ENCODE results near the gene OR2T1.
"Not testable (repeated sequence)": the region's sequence is repeated elsewhere in the genome, so short reads cannot be mapped to it uniquely, and the experiment has no call there.

DNA sequence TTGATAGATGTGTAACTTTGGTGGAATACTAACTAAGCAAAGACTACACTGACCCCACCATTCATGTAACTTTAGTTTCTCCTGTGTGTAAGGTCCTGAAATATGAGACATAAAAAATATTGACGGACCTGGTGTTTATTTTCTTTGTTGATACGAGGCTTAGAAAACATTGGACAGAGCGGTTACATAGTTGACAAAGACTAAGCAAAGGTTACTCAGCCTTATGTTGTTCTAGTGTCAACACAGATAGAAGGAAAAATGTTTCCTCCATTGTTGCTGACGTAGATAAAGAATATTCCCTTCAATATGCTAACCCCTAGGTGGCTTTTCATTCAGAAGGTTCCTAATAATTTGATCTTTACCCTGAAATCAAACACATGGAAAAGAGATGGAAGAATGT, 52.2 kb downstream of the OR2T1 start:
- not testable (repeated sequence) for TF ChIP-seq POLR2AphosphoS5 (IDR thresholded peaks at IDR 0.05; ENCODE audit: borderline replicate concordance, low read depth, low read length); EZH2 (IDR thresholded peaks at IDR 0.05); FOXP2 (optimal IDR thresholded peaks at IDR 0.05; ENCODE audit: control extremely low read depth, extremely low read length, insufficient read depth)

All from SK-N-MC (cell line).